ENCODE results near the gene GREM2.

GREM2 gene

GRCh38 chr1:240498335-240498734, 113.6 kb downstream of the GREM2 start:
- DNase-seq (ENCODE audit: low spot score), result no peak

GRCh38 chr1:240497908-240498307, 114.0 kb downstream of the GREM2 start:
- DNase-seq (ENCODE audit: low spot score), result no peak

DNA sequence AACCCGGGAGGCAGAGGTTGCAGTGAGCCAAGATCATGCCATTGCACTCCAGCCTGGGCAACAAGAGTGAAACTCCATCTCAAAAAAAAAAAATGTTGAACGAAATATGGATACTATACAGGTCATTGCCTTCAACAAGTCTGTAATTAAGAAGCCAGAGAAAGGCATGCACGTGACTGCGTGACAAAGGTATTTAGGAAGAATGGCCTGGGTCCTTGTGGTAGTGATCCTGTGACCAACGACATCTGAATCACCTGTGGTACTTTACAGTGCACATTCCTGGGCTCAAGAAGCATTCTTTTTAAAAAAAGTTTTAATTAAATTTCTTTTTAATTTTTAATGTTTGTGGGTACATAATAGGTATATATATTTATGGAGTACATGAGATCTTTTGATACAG, 115.0 kb downstream of the GREM2 start:
- DNase-seq (ENCODE audit: low spot score), result no peak

DNA sequence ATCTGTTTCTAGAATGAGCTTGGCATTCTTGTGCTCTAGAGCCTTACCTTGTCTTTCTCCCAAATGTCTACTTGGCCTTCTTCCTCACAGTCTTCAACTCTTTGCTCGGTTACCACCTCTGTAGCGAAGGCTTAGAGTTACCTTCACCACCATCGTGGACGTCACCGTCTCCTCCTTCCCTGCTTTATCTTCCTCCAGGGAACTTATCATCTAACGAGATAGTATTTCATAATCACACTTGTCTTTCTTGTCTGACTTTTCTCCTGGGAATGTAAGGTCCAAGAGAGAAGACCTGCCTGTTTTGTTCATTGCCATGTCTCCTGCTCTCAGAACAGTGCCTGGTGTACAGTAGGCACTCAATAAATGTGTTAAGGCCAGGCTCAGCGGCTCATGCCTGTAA, 115.6 kb downstream of the GREM2 start:
- DNase-seq (ENCODE audit: low spot score), result no peak

DNA sequence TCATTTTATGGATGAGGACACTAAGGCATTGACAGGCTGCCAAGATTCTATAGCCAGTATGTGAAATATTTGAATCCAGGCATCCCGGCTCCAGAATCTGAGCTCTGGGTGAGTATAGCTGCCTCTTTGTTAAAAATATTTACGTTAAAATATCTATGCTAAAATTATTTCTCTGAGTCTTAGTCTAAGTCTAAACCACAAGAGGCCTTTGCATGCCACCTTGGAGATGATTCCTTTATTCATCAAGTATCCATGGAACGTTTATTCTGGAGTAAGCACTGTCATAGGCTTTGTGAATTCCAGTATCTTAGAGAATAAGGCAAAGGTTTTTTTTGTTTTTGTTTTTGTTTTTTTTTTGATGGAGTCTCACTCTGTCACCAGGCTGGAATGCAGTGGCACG, 116.4 kb downstream of the GREM2 start:
- no peak for DNase-seq (ENCODE audit: low spot score)

- DNase-seq (ENCODE audit: low spot score), result no peak
Measured at GRCh38 chr1:240492832-240493440, 119.0 kb downstream of the GREM2 start.

DNA sequence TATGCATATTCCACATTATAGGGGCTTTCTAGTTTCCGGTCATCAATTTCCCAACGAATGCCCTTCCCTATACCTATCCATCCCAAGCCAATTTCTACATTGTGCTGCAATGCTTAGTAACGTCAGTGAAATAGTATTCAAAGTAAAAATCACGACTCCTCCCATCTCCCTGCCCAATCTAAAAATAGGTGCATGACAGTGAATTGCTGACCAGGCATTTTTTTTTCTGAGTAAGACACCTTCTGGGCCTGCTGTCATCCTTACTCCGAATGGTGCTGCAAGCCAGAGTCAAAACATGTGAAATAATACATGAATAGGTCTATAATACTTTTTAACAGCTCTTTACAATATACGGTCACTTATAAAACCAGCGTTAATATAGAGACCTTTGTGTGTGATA, 120.2 kb downstream of the GREM2 start:
- no peak for DNase-seq (ENCODE audit: low spot score)

GRCh38 chr1:240491156-240491555, 120.8 kb downstream of the GREM2 start:
- DNase-seq (ENCODE audit: low spot score), result no peak

GRCh38 chr1:240487493-240487892, 124.5 kb downstream of the GREM2 start:
- no peak for DNase-seq (ENCODE audit: low spot score)

DNA sequence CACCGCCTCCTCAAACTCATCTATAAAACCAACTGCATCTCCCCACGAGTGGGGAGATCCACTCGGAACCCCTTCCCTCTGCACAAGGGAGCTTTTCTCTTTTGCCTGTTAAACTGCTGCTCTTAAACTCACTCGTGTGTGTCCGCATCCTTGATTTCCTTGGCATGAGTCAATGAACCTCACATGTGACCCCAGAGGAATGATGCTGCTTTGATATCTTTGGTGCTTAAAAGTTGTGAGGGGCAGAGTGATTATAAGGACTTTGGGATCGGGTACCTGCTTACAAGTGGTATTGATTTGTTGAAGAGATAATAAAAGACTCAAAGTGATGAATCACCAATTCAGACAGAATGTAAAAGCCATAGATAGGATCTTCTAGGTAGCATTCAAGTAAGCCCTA, 125.3 kb downstream of the GREM2 start:
- DNase-seq (ENCODE audit: low spot score), result no peak

GRCh38 chr1:240484804-240485443, 127.0 kb downstream of the GREM2 start:
- no peak for DNase-seq (ENCODE audit: low spot score)

DNA sequence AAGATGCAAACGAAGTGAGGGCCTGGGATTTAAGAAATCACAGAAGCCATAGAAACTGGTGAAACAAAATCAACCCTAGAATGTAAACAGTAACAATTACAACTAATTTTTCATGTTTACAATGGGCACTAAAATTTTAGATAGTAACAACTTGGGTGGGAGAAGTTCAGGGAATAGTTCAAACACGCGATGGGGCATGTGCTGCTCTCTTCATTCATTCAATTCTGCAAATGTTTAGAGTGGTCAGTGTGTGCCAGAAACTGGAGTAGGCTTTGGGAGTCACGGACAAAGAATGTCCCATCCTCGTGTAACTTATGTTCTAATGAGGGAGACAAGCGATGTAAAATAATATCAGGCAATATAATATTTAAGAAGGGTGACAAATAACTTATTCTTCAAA, 133.4 kb downstream of the GREM2 start:
- no peak for DNase-seq (ENCODE audit: low spot score)

- DNase-seq (ENCODE audit: low spot score), result no peak
Measured at GRCh38 chr1:240475832-240476231, 136.1 kb downstream of the GREM2 start.

DNA sequence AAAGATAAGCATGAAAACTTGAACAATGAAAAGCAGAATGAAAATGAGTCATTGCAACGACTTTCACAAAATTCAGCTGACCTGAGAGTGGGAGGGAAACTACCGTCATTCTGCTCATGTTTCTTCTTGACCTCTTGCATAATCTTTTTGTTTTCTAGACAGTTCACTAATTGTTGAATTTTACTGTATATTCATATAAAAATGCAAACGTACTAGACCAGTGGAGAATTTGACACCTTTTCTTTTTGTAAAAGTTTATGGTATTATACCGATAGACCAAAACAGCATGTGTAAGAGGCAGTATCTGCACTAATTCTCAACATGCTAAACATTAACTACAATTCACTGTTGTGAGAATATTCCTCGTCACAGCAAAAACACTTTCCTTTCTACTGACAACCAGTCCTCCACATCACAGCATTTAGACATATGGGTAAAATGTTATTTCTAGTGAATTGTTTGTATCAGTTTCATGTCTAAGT, 137.8 kb downstream of the GREM2 start:
- no peak for DNase-seq (ENCODE audit: low spot score)

DNA sequence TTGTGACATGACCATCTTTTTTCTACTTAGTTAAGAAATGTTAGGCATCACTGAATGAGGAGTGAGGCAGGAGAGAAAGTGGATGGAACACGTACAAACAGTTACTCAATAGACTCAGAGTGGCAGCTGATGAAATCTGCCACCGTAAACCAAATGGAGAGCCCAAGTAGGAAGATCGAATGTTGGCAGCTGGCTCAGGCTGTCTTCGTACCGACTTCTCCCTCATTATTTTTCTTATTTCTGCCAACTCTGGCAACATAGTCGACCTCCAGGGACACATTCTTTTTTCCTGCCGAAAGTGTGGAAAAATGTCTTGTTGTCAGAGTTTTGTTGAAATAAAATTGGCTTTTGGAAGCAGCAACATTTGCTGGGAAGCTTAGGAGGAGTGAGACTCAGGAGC, 143.3 kb downstream of the GREM2 start:
- no peak for DNase-seq (ENCODE audit: low spot score)

- DNase-seq (ENCODE audit: low spot score), result no peak
Measured at GRCh38 chr1:240467895-240468294, 144.1 kb downstream of the GREM2 start.

- DNase-seq (ENCODE audit: low spot score), result no peak
Measured at GRCh38 chr1:240466509-240466908, 145.4 kb downstream of the GREM2 start.

DNA sequence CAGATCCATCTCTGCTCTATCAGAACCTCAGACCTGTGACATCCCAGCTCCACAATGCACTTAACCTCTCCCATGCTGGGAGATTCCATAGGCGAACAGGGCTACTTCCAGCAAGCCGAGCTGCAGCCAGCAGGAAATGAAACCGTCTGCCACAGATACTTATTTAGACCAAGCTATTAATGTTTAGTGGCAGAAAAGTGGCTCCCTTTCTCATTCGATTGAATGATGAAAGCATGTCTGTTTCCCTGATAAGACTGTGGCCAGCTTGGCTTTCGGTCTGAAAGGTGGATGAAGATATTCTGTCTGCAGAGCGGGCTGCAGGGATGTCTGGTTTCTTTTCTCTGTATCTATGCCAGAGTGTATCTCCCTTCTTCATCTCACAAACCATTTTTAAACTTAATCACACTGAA, 146.4 kb downstream of the GREM2 start:
- no peak for DNase-seq (ENCODE audit: low spot score)

- DNase-seq (ENCODE audit: low spot score), result no peak
Measured at GRCh38 chr1:240464099-240464498, 147.9 kb downstream of the GREM2 start.

DNA sequence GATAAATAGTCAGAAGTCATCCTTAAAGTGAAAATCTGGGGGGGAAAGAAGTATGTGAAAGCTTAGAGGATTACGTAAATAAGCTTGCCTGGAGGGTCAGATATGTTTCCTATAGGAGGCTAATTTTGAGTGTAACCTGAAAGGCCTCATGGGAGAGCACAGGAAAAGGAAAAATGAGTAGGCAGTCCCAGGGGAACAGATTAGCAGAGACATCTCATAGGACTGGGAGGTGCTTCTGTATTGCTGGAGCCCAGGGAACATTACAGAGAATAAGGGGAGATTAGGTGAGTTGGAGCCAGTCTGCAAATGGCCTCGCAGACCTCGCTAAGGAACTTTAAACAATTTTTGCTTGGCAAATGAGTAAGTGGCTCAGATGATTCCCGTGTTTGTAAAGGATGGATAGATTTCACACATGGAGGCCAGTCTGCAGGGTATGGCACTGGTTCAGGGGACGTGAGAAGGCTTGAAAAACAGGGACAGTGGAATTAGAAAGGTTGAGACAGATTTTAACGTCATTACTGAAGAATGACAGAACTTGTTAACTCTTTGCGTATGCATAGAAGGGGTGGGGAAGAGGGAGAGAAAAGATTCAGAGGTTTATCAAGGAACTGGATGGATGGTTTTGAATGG, 149.1 kb downstream of the GREM2 start:
- DNase-seq (ENCODE audit: low spot score), result no peak

DNA sequence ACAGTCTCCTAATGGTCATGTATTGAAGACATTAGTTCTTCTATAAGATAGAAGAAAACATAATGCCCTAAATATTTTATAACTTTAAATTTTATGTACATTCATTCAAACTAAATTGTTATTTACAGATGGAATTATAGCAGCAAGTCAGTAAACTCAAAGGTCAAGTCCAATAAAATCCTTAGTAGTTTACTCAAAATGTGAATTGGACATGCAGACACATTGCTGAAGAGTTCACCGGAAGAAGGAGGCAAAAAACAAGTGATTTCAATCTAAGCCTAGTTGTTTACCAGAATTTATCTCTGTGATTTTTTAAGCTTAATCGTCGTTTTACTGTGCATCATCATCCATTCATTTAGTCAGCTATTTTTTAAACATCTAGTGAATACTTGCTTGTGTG, 149.7 kb downstream of the GREM2 start:
- no peak for DNase-seq (ENCODE audit: low spot score)

DNA sequence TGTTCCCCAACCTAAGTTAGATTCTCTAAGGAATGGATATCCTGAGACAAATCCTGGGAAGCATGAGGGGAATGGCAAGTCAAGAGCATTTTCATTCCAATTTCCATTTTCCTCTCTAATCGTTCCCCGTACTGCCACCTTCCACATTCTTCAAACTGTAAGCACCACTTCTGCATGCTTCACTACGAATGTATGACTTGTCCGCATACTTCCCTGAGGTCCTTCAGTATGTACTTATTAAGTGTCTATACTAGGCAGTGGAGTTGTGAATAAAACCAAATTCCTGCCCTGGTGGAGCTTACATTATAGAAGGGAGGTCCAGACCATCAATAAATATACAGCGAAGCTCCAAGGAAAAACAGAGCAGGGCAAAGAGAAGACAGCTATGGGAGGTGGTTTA, 154.8 kb downstream of the GREM2 start:
- DNase-seq (ENCODE audit: low spot score), result no peak

- DNase-seq (ENCODE audit: low spot score), result peak; percentile 16
Measured at GRCh38 chr1:240455228-240455821, 156.6 kb downstream of the GREM2 start.
